ENCODE data around the gene SAXO2.
"Not testable (repeated sequence)": the region's sequence is repeated elsewhere in the genome, so short reads cannot be mapped to it uniquely, and the experiment has no call there.

The SAXO2 gene

GRCh38 chr15:82314769-82315518 lies 52.3 kb downstream of the SAXO2 start:
- DNase-seq, result no peak

GRCh38 chr15:82315519-82316246 lies 53.1 kb downstream of the SAXO2 start:
- no peak for DNase-seq

GRCh38 chr15:82316247-82317090 lies 53.9 kb downstream of the SAXO2 start:
- DNase-seq, result not testable (repeated sequence)

GRCh38 chr15:82317091-82317489 lies 54.5 kb downstream of the SAXO2 start:
- DNase-seq, result no peak

- DNase-seq, result not testable (repeated sequence)
Measured at GRCh38 chr15:82317516-82317915, 54.9 kb downstream of the SAXO2 start.

GRCh38 chr15:82318281-82318680 lies 55.7 kb downstream of the SAXO2 start:
- DNase-seq, result not testable (repeated sequence)

GRCh38 chr15:82319522-82320278 lies 57.1 kb downstream of the SAXO2 start:
- not testable (repeated sequence) for DNase-seq

GRCh38 chr15:82320861-82321260 lies 58.2 kb downstream of the SAXO2 start:
- DNase-seq, result not testable (repeated sequence)

- DNase-seq, result not testable (repeated sequence)
Measured at GRCh38 chr15:82322488-82322887, 59.9 kb downstream of the SAXO2 start.

GRCh38 chr15:82324831-82325230 lies 62.2 kb downstream of the SAXO2 start:
- DNase-seq, result not testable (repeated sequence)

GRCh38 chr15:82325646-82326045 lies 63.0 kb downstream of the SAXO2 start:
- not testable (repeated sequence) for DNase-seq

GRCh38 chr15:82326896-82327295 lies 64.3 kb downstream of the SAXO2 start:
- DNase-seq, result not testable (repeated sequence)

- not testable (repeated sequence) for DNase-seq
Measured at GRCh38 chr15:82327372-82327771, 64.8 kb downstream of the SAXO2 start.

GRCh38 chr15:82329039-82329438 lies 66.4 kb downstream of the SAXO2 start:
- not testable (repeated sequence) for DNase-seq

- not testable (repeated sequence) for DNase-seq
Measured at GRCh38 chr15:82330921-82331320, 68.3 kb downstream of the SAXO2 start.

- not testable (repeated sequence) for DNase-seq
Measured at GRCh38 chr15:82331576-82332304, 69.1 kb downstream of the SAXO2 start.

GRCh38 chr15:82332711-82333602 lies 70.3 kb downstream of the SAXO2 start:
- not testable (repeated sequence) for DNase-seq

- DNase-seq, result not testable (repeated sequence)
Measured at GRCh38 chr15:82333603-82334553, 71.3 kb downstream of the SAXO2 start.
